Fibroblast of lung (primary cell): ENCODE measurements around the gene IRF2. TPM values are rescaled to one million over a fixed set of nuclear protein-coding genes. Genes with fewer than 3 reads are reported as not detected.

Experiments used
- DNase-seq, 2 donors: peaks; one replicate each; pipeline versions ENCODE4 v3.0.0 to v3.0.0-alpha.2; 2010; ENCODE audit warnings: low read depth in 2 of 2
- H2AFZ ChIP-seq: 2 replicates; pipeline ENCODE4 v1.5.1; 2012; ENCODE audit warnings: low read length, control low read depth, inconsistent platforms
- H3K27ac ChIP-seq: 2 replicates; pipeline ENCODE4 v1.5.1; 2011; ENCODE audit warnings: low read length, control low read depth; ENCODE audit not compliant: insufficient read depth
- H3K27me3 ChIP-seq: 2 replicates; pipeline ENCODE4 v1.5.1; 2011; ENCODE audit warnings: mild to moderate bottlenecking, low read length; ENCODE audit not compliant: control insufficient read depth, insufficient read depth
- H3K36me3 ChIP-seq: 2 replicates; pipeline ENCODE4 v1.5.1; 2011; ENCODE audit warnings: low read length; ENCODE audit not compliant: control insufficient read depth, insufficient read depth
- H3K4me1 ChIP-seq: 2 replicates; pipeline ENCODE4 v1.5.1; 2011; ENCODE audit warnings: low read length; ENCODE audit not compliant: control insufficient read depth, insufficient read depth; ENCODE audit errors: extremely low read depth
- H3K4me2 ChIP-seq: 2 replicates; pipeline ENCODE4 v1.5.1; 2011; ENCODE audit warnings: low read length, control low read depth; ENCODE audit not compliant: insufficient read depth; ENCODE audit errors: extremely low read depth
- H3K4me3 ChIP-seq, 4 experiments: fragments of 200-600 bp in 1 of 4; sonication (generic) in 1 of 4; replicated peaks in 1 of 4; 2 replicates each; pipeline ENCODE4 v1.5.1; 2011 to 2016; ENCODE audit warnings: low read length in 4 of 4, low read depth in 3 of 4, mild to moderate bottlenecking in 3 of 4, control low read depth in 2 of 4, inconsistent platforms in 1 of 4, mixed read lengths in 1 of 4; ENCODE audit not compliant: insufficient read depth in 1 of 4; ENCODE audit errors: control extremely low read depth in 1 of 4
- H3K79me2 ChIP-seq: 2 replicates; pipeline ENCODE4 v1.5.1; 2012; ENCODE audit warnings: mild to moderate bottlenecking, low read length, inconsistent platforms; ENCODE audit not compliant: control insufficient read depth, insufficient read depth
- H3K9ac ChIP-seq: 2 replicates; pipeline ENCODE4 v1.5.1; 2011; ENCODE audit warnings: mild to moderate bottlenecking, low read length, control low read depth; ENCODE audit not compliant: insufficient read depth
- H3K9me3 ChIP-seq: 2 replicates; pipeline ENCODE4 v1.5.1; 2012; ENCODE audit warnings: low read depth, low read length; ENCODE audit not compliant: control insufficient read depth, insufficient read depth
- H4K20me1 ChIP-seq: 2 replicates; pipeline ENCODE4 v1.5.1; 2011; ENCODE audit warnings: low read length; ENCODE audit not compliant: control insufficient read depth, insufficient read depth; ENCODE audit errors: extremely low read depth
- EZH2 ChIP-seq: IDR thresholded peaks from 2 replicates; pipeline ENCODE4 v1.5.1; 2012; ENCODE audit warnings: low read length, control low read depth, mild to moderate bottlenecking; ENCODE audit errors: missing control alignments
- polyA plus RNA-seq, 2 donors: library from polyadenylated mRNA; depleted of rRNA in 1 of 2; stranded (reverse) in 1 of 2; unstranded in 1 of 2; fragments of >200 nt; gene quantifications; 2 replicates each; pipeline ENCODE4 v1.2.1, GENCODE V29; 2011 to 2012; ENCODE audit warnings: missing spikeins in 1 of 2
- total RNA-seq: library from RNA; depleted of rRNA; stranded (reverse); fragments of >200 nt; gene quantifications from 2 replicates; pipeline ENCODE4 v1.2.1, GENCODE V29; 2014
- TF ChIP-seq, protein P1 (sequence below), 2 donors: IDR thresholded peaks in 1 of 2; conservative IDR thresholded peaks in 1 of 2; 1 replicate in 1 of 2; 2 replicates in 1 of 2; pipeline ENCODE4 v1.5.1; 2011 to 2012; ENCODE audit warnings: low read length in 2 of 2, control low read depth in 1 of 2, inconsistent platforms in 1 of 2, low read depth in 1 of 2, mild to moderate bottlenecking in 1 of 2

IRF2 gene
- total and polyA plus RNA-seq, 2 donors (not counting 1 experiment from before 2014, with no cell fraction given) = 30.9 to 42.3 TPM

DNA sequence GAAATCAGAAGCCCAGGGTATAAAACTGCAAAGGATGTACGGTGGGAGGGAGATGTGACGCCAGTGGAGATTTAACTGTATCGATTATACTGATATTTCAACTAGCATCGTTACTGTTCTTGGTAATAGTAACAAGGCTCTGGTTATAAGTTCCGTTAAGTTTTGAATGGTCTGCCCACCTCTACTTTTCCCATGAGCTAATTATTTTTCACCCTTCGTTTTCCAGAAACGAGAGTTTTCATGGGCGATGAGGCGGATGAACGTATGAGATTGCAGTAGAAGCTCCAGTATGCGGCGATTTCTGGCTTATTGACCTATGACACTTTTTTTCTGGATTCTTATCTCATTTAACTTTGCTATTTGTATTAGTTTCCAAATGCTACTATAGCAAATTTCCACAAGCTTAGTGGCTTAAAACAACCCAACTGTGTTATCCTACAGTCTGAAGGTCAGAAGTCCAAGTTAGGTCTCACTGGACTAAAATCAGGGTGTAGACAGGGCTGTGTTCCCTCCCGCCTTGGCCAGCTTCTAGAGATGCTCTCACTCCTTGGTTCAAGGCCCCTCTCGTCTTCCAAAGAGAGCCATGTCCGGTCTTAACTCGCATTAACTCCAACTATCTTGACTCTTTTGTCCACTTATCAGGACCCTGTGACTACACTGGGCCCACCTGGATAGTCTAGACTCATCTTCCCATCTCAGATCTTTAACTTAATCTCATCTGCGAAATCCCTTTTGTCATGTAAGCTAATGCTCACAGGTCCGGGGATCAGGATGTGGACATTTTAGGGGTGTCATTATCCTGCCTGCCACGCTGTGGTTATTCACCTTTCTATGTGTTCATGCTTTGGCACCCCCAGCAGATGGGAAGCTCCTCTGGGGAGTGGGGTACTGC is 122.5 kb downstream of the IRF2 start:
- Histone ChIP-seq H3K9me3 (no peaks in the 10 kb centered on the region), H3K9ac (no peak overlapping the region), H4K20me1 (no peaks in the 10 kb centered on the region), H3K27me3 (no peaks in the 10 kb centered on the region), H3K4me2 (no peak overlapping the region), H3K79me2 (no peaks in the 10 kb centered on the region), H2AFZ (no peak overlapping the region), H3K36me3 (no peaks in the 10 kb centered on the region), H3K4me1 (peaks cover 5% of the 10 kb centered on the region), H3K27ac (no peak overlapping the region), H3K4me3 (no peak overlapping the region)
- DNase-seq = no peak
- TF ChIP-seq, protein P1, sequence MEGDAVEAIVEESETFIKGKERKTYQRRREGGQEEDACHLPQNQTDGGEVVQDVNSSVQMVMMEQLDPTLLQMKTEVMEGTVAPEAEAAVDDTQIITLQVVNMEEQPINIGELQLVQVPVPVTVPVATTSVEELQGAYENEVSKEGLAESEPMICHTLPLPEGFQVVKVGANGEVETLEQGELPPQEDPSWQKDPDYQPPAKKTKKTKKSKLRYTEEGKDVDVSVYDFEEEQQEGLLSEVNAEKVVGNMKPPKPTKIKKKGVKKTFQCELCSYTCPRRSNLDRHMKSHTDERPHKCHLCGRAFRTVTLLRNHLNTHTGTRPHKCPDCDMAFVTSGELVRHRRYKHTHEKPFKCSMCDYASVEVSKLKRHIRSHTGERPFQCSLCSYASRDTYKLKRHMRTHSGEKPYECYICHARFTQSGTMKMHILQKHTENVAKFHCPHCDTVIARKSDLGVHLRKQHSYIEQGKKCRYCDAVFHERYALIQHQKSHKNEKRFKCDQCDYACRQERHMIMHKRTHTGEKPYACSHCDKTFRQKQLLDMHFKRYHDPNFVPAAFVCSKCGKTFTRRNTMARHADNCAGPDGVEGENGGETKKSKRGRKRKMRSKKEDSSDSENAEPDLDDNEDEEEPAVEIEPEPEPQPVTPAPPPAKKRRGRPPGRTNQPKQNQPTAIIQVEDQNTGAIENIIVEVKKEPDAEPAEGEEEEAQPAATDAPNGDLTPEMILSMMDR (conservative IDR thresholded peaks at IDR 0.05 in 1 of 2, IDR thresholded peaks at IDR 0.05 in 1 of 2; ENCODE audit: low read depth in 1 of 2, low read length in 2 of 2) = no peak
- TF ChIP-seq EZH2 = no peak

DNA sequence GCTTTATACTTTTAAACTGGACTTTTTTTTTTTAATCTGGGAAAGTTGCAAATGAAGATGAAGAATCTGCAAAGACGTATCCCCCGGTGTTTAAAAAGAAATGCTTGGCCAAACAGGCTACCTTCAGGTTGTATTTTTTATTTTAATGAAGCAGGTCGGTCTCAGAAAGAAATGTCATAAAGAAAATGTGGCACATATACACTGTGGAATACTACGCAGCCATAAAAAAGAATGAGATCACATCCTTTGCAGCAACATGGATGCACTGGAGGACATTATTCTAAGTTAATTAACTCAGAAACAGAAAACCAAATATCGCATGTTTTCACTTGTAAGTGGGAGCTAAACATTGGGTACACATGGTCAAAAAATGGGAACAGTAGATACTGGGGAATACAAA is 123.4 kb downstream of the IRF2 start:
- H3K4me1 ChIP-seq = peaks cover 5% of the 10 kb centered on the region
- H3K27me3 ChIP-seq = no peaks in the 10 kb centered on the region
- no peak overlapping the region for H3K4me2 ChIP-seq
- no peaks in the 10 kb centered on the region for H3K36me3 ChIP-seq
- no peaks in the 10 kb centered on the region for H3K79me2 ChIP-seq
- no peak overlapping the region for H3K27ac ChIP-seq
- no peak for DNase-seq
- H3K4me3 ChIP-seq = no peak overlapping the region
- no peak overlapping the region for H3K9ac ChIP-seq
- H3K9me3 ChIP-seq = no peaks in the 10 kb centered on the region
- H4K20me1 ChIP-seq = no peaks in the 10 kb centered on the region
- no peak for TF ChIP-seq EZH2
- TF ChIP-seq, protein P1 (conservative IDR thresholded peaks at IDR 0.05 in 1 of 2, IDR thresholded peaks at IDR 0.05 in 1 of 2; ENCODE audit: low read depth in 1 of 2, low read length in 2 of 2) = no peak
- H2AFZ ChIP-seq = no peak overlapping the region

DNA sequence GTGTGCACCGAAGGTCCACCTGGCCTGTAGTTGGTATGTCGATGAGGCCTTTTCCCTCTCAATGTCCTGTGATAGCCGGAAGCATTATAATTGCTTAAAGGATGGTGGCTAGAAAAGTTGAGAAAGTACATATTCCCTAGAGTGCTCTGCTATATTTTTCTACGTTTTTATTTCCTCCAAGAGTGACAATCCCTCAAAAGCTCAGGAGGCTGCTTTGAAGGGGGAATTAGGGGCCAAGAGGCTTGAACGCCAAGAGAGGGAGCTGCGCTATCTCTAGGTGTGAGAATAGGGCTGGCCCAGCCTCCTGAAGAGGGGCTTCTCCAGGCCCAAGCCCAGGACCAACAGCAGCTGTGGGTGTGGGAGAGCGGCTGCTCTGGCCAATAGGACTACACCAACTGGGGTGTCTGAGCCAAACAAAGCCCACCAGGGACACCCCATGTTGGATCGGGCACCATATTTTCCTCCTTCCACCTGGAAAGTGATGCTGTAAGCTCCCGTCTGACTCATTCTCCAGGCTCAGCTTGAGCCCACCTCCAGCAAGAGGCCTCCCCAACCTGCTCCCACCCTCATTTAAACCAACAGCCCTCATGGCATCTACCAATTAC is 124.0 kb downstream of the IRF2 start:
- no peak for DNase-seq
- Histone ChIP-seq H3K4me1 (peaks cover 5% of the 10 kb centered on the region), H3K27ac (no peak overlapping the region), H3K4me3 (no peak overlapping the region), H4K20me1 (no peaks in the 10 kb centered on the region), H2AFZ (no peak overlapping the region), H3K79me2 (no peaks in the 10 kb centered on the region), H3K9ac (no peak overlapping the region), H3K36me3 (no peaks in the 10 kb centered on the region), H3K27me3 (no peaks in the 10 kb centered on the region), H3K4me2 (no peak overlapping the region), H3K9me3 (no peaks in the 10 kb centered on the region)
- TF ChIP-seq EZH2 = no peak
- TF ChIP-seq, protein P1 (conservative IDR thresholded peaks at IDR 0.05 in 1 of 2, IDR thresholded peaks at IDR 0.05 in 1 of 2; ENCODE audit: low read depth in 1 of 2, low read length in 2 of 2) = no peak
